Urothelium cell line (cell line): ENCODE results near the gene ALDH3A1.
A peak's percentile ranks its signal among the peaks of the same experiment; 100 is the strongest.

Experiments
- DNase-seq: peaks from one replicate; pipeline ENCODE4 v3.0.0; 2011; ENCODE audit warnings: low spot score, mixed read lengths
- FAIRE-seq: peaks from 2 replicates; lab custom pipeline; 2011; peaks lifted over from hg19 to GRCh38; lab: Jason Lieb, UNC

Gene ALDH3A1

DNA sequence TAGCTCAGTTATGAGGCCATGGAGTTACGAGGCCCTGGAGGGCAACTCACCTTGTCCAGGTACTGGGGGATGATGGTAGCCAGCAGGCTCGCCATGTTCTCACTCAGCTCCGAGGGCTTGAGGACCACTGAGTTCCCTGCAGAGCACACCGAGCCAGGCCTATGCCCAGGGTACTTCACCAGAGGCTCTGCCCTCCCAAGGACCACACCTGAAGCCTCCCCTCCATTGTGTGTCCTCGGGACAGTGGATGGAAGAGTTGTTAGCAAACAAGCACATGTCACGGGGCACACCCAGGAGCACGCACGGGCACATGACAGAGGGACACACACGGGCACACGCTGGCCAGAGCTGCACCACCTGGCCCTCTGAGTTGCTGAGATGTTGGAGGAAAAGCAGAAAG, 5.6 kb downstream of the ALDH3A1 start:
- FAIRE-seq (no peak), DNase-seq (no peak)

DNA sequence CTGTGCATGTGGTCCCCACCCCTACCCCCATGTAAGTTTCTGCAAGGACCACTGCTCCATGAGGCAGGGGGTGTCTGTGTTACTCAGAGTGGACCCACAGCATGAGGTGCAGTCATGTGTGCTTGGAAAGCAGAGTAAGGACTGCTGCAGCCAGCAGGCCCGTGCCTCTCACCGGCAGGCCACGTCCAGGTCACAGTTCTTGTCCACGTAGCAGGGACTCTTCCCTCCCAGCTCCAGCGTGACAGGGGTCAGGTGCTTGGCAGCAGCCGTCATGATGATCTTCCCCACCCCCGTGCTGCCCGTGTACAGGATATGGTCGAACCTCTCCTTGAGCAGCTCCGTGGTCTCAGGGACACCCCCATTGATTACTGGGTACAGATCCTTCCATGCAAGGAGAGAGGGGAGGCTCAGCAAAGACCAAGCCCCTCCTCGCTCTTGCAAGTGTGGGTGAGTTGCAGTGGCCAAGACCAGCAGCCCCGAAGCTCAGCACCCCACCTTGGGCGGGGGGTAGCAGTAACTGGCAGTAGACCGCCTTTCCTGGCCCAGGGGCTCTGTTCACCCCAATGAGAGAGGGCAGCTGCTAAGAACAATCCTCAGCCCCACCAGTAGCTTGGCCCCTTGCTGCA, 6.2 kb downstream of the ALDH3A1 start:
- FAIRE-seq (no peak), DNase-seq (no peak)

DNA sequence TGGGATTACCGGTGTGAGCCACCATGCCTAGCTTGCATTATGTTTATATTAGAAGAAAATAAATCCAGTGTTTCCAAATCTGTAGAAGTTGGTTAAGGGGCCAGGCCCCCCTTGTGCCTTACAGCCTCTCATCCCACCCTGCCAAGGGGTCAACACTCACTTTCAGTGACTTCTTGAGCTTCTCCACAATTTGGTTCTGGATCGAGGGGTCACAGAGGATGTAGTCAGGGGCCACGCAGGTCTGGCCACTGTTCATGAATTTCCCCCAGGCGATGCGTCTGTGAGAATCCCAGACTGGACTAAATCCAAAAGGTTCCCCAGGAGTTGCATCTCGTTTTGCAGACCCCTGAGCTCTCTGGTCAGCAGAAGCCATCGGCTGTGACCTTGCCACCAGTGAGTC, 7.2 kb downstream of the ALDH3A1 start:
- FAIRE-seq (no peak), DNase-seq (no peak)

DNA sequence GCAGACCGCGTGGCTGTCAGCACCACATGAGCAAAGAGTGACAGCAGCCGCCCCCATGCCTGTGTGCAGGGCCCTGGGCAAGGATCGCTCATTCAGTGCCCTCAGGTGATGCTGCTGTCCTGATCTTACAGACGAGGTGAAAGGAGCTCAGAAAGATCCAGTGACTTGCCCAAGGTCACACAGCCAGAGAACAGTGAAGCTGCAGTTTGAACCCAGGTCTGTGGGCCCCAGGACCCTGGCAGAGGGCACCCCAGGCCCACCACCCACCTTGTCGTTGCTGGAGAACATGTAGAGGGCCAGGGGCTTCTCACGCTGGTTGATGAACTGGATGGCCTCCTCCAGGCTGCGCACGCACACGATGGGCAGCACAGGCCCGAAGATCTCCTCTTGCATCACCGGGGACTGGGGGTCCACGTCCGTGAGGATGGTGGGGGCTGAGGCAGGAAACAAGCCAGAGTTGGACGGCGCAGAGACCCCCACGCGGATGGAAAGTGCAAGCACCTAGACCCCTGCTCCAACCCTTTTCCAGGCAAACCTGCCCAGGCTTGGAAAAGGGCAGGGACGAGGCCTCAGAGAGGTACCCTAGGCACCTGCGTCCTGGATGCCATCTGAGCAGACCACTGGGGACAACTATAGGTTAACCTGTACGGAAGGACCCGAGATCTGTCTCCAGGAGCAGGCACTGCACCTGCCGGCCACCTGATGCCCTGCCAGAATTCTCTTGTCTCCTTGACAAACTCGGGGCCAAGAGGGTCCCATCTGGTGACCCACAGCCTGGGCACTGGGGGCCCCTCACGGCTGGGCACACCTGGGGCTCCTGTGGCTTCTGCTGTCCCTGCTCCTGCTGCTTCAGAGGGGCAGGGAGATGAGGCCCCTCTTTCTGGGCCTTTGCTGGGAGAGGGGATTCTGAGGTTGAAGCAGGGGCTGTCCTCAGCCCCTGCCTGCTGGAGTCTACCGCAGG, 8.6 kb downstream of the ALDH3A1 start:
- DNase-seq (no peak), FAIRE-seq (no peak)

DNA sequence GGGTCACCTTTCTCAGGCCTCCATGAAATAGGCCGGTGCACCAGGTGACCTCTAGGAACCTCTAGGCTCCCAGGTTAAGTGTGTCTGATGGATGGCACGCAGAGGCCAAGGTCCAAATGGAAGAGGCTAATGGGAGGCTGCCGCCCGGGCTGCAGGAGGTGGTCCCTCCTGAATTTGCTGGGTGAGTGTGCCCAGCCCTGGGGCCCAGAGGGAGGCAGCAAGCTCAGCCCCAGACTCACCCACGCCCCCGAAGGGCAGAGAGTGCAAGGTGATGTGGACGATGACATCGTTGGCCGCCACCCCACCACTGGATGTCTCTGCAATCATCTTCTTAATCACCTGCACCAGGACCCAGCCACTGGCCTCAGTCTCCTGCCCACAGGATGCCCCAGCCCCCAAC, 9.3 kb downstream of the ALDH3A1 start:
- FAIRE-seq (no peak), DNase-seq (no peak)

DNA sequence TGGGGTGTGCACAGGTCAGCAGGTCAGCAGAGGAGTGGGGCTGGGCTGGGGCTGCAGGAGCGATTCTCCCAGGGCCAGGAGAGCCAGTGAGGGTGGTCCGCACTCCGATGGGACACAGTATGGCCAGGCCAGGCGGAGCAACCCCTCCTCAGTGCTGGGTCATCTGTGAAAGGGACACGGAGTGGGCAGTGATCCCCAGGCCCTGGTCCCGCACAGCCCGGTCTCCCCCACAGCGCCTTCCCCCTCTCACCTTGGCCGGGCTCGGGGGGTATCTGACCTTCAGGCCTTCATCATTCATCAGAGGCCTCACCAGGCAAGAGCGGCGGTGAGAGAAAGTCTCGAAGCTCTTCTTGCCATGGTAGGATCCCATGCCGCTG, 10.0 kb downstream of the ALDH3A1 start:
- DNase-seq (no peak), FAIRE-seq (no peak)

DNA sequence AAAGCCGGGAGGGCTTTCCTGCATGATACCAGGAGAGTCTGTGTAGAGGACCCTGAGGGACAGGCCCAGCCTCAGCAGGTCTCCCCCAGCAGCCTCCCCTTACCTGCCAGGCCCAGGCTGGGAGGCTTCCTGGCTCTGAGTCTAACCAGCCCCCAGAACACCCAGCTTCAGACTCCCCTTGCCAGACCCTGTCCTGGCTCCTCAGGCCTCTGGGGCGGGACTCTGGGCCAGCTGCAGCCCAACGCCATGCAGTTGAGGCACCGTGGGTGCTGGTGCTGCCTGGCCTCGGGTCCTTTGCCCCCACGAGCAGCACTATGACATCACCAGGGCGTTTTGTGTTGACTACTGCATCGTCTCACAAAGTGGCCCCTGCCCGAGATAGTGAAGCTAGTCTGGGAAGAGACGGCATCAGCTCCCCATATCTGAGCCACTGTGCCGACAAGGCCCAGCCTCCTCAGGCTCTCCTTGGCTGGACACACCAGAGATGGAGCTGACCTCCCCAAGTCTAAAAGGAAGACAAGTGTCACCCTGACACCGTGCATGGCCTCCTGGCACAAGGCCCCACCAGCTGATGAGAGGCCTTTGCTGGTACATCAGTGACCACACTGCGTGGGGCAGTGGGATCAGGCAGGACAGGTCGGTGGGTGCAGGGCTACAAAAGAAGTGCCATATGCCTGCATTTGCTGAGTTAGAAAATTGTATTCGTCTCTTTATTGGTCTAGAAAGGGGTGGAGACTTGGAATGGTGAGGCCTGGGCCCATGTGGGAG, 10.6 kb downstream of the ALDH3A1 start:
- FAIRE-seq (no peak), DNase-seq (no peak)

DNA sequence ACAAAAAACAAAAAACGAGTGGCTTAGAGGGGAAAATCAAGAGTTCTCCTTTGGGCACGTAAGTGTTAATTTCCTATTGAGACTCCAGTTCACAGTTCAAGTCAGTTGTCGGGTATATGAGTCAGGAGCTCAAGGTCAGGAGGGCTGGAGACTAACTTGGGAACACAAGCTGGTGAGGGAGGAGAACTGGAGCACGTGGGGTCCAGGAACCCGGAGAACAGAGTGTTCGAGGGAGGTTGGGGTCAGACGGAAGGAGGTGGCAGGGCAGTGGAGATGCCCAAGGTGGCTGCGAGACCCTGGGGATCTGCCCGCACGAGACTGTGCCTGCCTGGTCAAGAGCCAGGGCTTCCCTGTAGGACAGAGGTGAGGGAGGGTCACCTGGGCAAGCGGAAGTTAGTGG, 12.0 kb downstream of the ALDH3A1 start:
- FAIRE-seq = no peak

DNA sequence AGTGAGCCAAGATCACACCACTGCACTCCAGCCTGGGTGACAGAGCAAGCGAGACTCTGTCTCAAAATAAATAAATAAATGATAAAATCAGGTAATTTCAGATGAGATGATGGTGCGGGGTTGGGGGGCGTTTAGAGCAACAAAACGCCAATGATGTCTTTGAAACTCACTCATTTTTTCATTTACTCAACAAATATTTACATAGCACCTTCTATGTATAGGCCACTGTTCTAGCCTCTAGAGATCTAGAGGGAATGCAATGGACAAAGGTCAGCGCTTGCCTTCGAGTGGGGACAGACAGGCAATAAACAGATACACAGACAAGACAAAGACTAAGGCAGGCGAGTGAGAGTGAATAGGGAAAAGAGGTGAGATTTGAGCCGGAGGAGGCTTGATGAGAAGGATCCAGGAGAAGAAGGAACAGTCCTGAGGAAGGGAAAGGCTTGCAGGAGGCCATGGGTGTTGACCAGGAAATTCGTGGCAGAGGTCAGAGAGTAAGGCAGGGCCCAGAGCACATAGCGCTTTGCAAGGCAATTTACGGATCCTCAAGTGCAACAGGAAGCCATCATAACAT, 14.1 kb downstream of the ALDH3A1 start:
- no peak for DNase-seq
- no peak for FAIRE-seq

More for the DNA sequence above, 12.0 kb downstream of the ALDH3A1 start:
- no peak for DNase-seq

DNA sequence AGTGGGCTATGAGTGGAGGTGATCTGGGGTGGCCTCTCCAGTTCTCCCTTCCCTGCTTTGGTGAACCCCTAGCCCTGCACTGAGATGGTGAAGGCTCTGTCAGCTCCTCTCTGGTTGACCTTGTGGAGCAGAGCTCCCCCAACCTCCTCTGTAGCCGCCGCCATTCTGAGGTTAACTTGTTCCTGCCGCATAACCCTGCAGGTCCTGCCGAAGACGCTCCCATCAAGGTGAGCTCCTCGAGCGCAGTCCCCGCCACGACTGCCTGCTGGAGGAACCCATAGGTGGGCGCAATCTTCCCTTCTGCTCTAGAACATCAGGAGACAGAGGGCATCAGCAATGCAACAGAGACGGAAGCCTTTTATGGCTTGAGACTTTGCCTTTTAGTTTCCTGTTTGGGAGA, 16.5 kb downstream of the ALDH3A1 start:
- no peak for FAIRE-seq
- no peak for DNase-seq

DNA sequence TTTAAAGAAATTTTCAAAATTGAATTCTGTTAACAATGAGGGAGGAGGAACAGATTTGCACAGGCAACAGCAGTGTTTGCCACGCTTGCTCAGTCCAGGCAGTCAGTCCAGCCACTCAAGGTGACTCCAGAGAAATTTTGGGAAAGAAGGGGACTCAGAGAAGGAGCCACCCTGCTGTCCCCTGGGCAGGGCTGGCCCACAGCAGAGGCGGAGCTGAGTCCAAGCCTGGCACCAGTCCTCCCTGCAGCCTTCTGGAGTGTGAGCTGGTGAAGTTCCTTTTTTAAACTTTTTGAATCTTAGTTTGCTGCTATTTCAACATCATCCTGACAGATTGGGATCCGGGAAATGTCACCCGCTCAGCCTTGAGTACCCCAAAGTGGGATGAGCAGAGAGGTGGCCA, 17.3 kb downstream of the ALDH3A1 start:
- FAIRE-seq = no peak
- no peak for DNase-seq

DNA sequence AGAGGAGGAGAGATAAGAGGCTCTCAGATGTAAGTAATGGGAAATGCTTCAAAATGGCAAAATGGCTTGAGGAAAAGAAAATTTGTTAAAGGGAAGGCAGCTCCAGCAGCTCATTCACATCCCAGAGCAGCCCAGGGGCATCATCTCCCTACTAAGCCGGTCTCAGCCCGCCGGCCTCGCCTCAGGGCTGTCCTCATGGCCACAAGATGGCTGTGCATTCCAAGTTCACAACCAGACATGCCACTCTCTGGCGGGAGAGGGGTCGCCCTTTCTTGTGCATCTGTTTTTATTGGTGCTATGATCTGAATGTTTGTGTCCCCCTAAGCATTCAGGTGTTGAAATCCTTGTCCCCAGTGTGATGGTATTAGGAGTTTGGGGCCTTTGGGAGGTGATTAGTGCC, 18.2 kb downstream of the ALDH3A1 start:
- no peak for DNase-seq
- FAIRE-seq = no peak

DNA sequence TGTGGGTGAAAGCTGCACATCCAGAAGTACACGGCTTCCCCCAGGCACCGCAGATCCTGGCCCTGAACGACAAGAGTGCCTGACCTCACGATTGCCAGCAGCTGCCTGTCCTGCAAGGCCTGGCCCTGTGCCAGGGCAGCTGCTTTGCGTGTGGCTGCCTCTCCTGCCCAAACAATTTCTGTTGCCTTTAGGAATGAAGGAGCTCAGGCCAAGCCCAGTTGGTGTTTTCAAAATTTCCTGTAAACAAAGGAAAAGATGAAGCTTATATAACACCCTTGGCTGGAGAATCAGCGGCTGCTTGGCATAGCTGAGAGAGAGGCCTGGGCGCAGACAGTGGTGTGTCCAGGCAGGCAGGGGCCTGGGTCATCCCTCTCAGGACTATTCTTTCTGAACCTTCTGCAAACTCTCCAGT, 20.0 kb downstream of the ALDH3A1 start:
- FAIRE-seq (no peak), DNase-seq (peak; percentile 68)

DNA sequence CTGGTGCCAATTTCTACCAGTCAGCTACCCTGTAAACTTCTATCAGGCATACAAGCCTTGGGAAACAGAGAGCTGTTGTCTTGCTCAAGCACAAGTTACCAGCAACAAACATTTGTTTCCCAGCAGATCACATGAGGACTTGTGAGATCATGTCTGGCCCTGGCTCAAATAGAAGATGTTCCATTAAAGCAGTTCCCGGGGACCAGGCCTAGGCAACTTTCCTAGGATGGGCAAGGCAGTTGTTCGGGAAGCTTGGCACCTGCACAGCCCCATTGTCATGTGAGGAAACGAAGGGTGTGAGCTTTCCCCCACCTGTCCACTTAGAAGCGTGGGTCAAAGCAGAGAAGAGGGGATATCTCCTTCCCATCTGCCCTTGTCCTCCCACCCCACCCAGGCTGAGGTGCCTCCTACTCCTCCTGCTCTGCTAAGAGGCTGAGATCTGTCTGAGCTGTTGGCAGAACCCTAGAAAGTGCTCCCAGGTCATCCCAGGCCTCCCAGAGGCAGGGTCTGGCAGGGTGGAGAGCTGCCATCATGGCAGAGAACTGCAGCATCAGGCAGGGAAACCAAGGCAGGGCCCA, 20.5 kb downstream of the ALDH3A1 start:
- DNase-seq (no peak), FAIRE-seq (no peak)

DNA sequence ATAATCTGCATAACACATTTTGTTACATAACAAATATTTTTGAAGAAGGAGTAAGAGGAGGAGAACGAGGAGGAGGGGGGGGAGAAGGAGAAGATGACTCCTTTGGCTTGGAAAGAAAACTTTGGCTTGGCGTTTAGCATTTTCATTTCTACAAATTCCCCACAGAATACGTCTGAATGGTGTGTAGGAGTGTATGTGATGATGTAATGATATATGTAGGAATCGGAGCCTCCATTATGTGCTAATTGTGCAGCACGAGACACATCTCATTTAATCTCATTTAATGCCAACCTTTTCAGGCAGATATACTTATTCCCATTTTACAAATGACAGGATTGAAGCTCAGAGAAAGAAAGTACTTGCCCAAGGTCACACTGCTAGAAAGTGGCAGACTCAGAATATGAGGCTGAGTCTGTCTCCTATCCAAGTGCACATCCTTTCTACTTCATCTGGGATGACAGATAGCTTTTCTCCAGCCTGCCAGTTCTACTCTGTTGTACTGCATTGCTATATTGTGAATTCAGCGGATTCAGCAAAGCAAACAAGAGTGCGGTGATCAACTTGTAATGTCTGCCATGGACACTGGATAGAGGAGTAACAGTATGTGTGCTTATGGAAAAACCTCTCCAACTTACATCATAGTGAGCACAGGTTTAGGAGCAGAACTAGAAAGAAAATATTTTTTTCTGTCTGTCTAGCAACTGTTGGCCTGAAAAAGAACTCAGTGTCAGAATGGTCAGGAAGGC, 21.3 kb downstream of the ALDH3A1 start:
- FAIRE-seq (no peak), DNase-seq (no peak)

DNA sequence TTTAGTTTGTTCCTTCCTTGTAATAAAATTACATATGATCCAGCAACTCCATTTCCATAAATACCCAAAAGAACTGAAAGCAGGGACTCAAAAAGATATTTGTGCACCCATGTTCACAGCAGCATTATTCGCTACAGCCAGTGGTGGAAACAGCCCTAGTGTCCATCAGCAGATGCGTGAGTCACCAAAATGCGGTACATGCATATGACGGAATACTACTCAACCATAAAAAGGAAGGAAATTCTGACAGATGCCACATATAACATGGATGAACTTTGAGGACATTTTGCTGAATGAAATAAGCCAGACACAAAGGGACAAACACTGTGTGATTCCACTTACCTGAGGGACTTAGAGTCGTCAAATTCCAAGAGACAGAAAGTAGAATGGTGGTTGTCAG, 22.6 kb downstream of the ALDH3A1 start:
- no peak for FAIRE-seq
- DNase-seq = no peak

DNA sequence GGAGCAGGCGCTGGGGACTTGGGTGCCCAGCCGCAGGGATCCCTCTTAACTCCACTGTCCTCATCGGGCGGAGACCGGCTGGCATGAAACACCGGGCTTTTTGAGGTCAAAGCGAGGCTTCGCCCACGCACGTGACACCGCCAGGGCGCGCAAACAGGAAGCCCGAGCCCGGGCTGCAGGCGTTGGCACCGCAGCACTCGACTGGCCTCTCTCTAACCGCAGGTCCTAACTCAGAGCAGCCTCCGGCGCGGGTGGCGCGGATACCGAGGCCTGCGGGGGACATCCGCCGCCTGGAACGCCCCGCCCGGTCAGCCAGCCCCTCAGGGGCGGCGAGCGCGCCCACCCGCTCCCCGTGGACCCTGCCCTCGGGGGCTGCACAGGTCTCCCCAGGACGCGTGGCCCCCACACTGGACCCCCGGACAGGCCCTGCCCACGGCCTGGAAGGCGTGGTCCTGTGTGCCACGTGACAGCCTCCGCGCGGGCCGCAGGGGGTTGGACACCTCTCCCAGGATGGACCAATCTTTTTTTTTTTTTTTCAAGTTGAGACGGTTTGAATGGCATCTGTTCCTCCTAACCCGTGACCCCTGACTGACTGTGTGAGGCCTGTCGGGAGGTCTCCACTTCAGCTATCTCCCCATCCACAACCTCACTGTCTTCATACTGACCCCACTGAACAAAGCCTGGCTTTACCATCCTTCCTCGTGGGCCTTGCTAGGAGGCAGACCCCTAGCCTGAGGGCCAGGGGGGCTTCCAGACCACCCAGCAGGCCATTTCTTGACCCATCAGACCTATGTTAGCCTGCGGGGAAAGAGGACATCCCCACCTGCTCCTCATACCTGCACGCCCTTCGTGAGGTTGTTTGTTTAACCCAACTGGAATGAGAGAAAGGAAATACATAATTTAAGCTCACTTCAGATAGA, 23.3 kb downstream of the ALDH3A1 start:
- FAIRE-seq (no peak), DNase-seq (no peak)

DNA sequence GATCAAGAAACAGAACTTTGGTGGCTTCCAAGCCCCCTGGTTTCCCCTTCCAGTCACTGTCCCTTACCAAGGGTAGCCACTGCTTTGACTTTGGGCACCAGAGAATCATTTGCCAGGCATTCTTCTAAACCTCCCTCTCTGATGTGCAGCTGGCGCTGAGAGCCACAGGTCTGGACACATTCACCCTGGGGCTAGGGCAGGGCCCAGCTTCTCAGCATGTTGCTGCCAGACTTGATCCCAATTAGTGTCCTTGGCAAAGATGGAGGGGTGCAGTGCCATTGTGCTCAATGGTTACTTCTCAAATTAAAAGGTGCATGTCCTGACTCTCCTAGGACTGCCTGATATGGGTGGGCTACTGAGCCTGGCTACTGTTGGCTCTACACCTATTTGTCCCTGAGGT, 24.1 kb downstream of the ALDH3A1 start:
- DNase-seq (no peak), FAIRE-seq (no peak)
